Tibial artery (tissue), 4 donors: ENCODE measurements around the gene PXMP4.
A peak's percentile ranks its signal among the peaks of the same experiment; 100 is the strongest.

Experiments used
- DNase-seq, 2 donors: peaks; one replicate each; pipeline ENCODE4 v3.0.0-alpha.2; 2019
- H3K27ac ChIP-seq, 2 donors: fragments of 200-600 bp; sonication (generic) in 1 of 2; 1 replicate in 1 of 2; 2 replicates in 1 of 2; pipeline ENCODE4 v1.5.1; 2018 to 2019; ENCODE audit warnings: mild to moderate bottlenecking in 1 of 2
- H3K27me3 ChIP-seq, 2 donors: fragments of 200-600 bp; sonication (generic) in 1 of 2; one replicate each; pipeline versions ENCODE4 v1.5.1 to v1.6.0; 2016 to 2019
- H3K36me3 ChIP-seq, 3 donors: fragments of 200-600 bp; sonication (generic) in 2 of 3; one replicate each; pipeline ENCODE4 v1.5.1; 2016 to 2019; ENCODE audit warnings: mild to moderate bottlenecking in 2 of 3
- H3K4me1 ChIP-seq, 4 donors: fragments of 200-600 bp; sonication (generic) in 2 of 4; 1 replicate in 3 of 4; 2 replicates in 1 of 4; pipeline ENCODE4 v1.5.1; 2016 to 2019
- H3K4me3 ChIP-seq, 2 donors: fragments of 200-600 bp; sonication (generic) in 1 of 2; 1 replicate in 1 of 2; 2 replicates in 1 of 2; pipeline ENCODE4 v1.5.1; 2018 to 2019; ENCODE audit warnings: mild to moderate bottlenecking in 2 of 2
- H3K9me3 ChIP-seq, 3 donors: fragments of 200-600 bp; sonication (generic) in 1 of 3; one replicate each; pipeline ENCODE4 v1.5.1; 2016 to 2019
- CTCF ChIP-seq, 2 experiments: fragments of 200-600 bp in 1 of 2; fragments of 450-650 bp in 1 of 2; IDR thresholded peaks; one replicate each; pipeline ENCODE4 v1.5.1; 2017 to 2019; ENCODE audit warnings: antibody characterized with exemption in 2 of 2, mild to moderate bottlenecking in 1 of 2, moderate library complexity in 1 of 2
- intact Hi-C: fragments of 100-400 bp; cut with DNase I; formaldehyde crosslinking; loops from one replicate; pipeline ENCODE4 v1.15.0; 2023; ENCODE audit warnings: low total_unique reads

PXMP4 gene

GRCh38 chr20:33668466-33669155 lies 51.5 kb downstream of the PXMP4 start:
- DNase-seq: no peak
- peak overlapping the region; percentile 88 to 98 for H3K27ac ChIP-seq
- peaks cover 0 to 22% (median 4%) of the 10 kb centered on the region in 3 donors for H3K36me3 ChIP-seq
- intact Hi-C loops: loop anchor here (10.0 kb wide), 2 partner anchors 184 to 214 kb away; no protein-coding TSS in a partner anchor
- no peaks in the 10 kb centered on the region for H3K27me3 ChIP-seq
- H3K4me3 ChIP-seq: no peak overlapping the region
- TF ChIP-seq CTCF (IDR thresholded peaks at IDR 0.05): no peak
- H3K9me3 ChIP-seq: no peaks in the 10 kb centered on the region
- H3K4me1 ChIP-seq: peaks cover 0 to 86% (median 64%) of the 10 kb centered on the region in 4 donors

GRCh38 chr20:33667676-33668465 lies 52.2 kb downstream of the PXMP4 start:
- Histone ChIP-seq H3K4me1 (peaks cover 0 to 81% (median 58%) of the 10 kb centered on the region in 4 donors), H3K4me3 (peak overlapping the region; percentile 60 to 69)

GRCh38 chr20:33667245-33667675 lies 52.9 kb downstream of the PXMP4 start:
- Histone ChIP-seq H3K4me1 (peaks cover 0 to 76% (median 56%) of the 10 kb centered on the region in 4 donors), H3K36me3 (peaks cover 0 to 22% (median 4%) of the 10 kb centered on the region in 3 donors), H3K27ac (peak overlapping the region; percentile 88 to 90), H3K27me3 (no peaks in the 10 kb centered on the region), H3K4me3 (peak overlapping the region; percentile 60 to 69), H3K9me3 (no peaks in the 10 kb centered on the region)
- no peak for TF ChIP-seq CTCF (IDR thresholded peaks at IDR 0.05)
- intact Hi-C loops: loop anchor here (10.0 kb wide), 2 partner anchors 182 to 212 kb away; no protein-coding TSS in a partner anchor
- peak in 1 of 2 donors; percentile 84 for DNase-seq

More at GRCh38 chr20:33667676-33668465, 52.2 kb downstream of the PXMP4 start:
- H3K36me3 ChIP-seq: peaks cover 0 to 22% (median 4%) of the 10 kb centered on the region in 3 donors
- H3K27ac ChIP-seq: peak overlapping the region; percentile 88 to 90
- H3K27me3 ChIP-seq: no peaks in the 10 kb centered on the region
- TF ChIP-seq CTCF (IDR thresholded peaks at IDR 0.05): peak; percentile 86 to 87
- intact Hi-C loops: loop anchor here (10.0 kb wide), 2 partner anchors 183 to 213 kb away; no protein-coding TSS in a partner anchor
- peak; percentile 72 to 91 for DNase-seq
- H3K9me3 ChIP-seq: no peaks in the 10 kb centered on the region

- intact Hi-C loops: loop anchor here (10.0 kb wide), 2 partner anchors 182 to 212 kb away; no protein-coding TSS in a partner anchor
- peak within 1 kb of the TSS; percentile 88 to 90 for H3K27ac ChIP-seq
- peak; percentile 99 to 100 for DNase-seq
Observed at GRCh38 chr20:33666293-33667244, 53.5 kb downstream of the PXMP4 start, which contains the start of gene ACTL10. Gene ACTL10, plus strand, starts transcription at chr20:33666943. Its CDS starts 555 bp downstream, at chr20:33667498.

More at GRCh38 chr20:33666293-33667244, 53.5 kb downstream of the PXMP4 start, which contains the start of gene ACTL10:
- Histone ChIP-seq H3K9me3 (no peaks in the 10 kb centered on the region), H3K36me3 (peaks cover 0 to 21% (median 4%) of the 10 kb centered on the region in 3 donors), H3K4me3 (peak within 1 kb of the TSS; percentile 60 to 69), H3K4me1 (peaks cover 0 to 71% (median 52%) of the 10 kb centered on the region in 4 donors), H3K27me3 (no peaks in the 10 kb centered on the region)
- peak; percentile 29 to 39 for TF ChIP-seq CTCF (IDR thresholded peaks at IDR 0.05)
